COLO829 (cell line): ENCODE results near the gene FHOD3.

Experiments used
- DNase-seq: peaks from one replicate; pipeline ENCODE4 v3.0.0; 2012; ENCODE audit warnings: low spot score

FHOD3 gene

DNA sequence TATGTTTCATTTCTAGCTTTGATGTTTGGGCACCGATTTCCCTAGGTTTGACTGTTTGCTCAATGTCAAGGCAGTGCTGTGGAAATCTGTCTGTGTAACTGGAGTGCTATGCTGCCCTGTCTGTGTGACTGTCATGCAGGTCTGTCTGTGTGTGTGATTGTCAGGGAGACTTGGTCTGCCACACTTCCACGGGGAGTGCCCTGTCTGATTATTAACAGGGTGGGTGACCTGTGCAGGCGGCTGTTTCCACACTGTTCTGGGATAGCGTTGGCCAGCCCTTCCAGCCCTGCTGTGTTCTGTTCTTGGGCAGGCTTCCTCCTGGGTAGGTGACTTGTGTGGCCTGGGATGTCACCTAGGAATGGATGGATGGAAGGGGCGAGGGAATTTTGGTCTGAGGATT, 85.3 kb downstream of the FHOD3 start:
- no peak for DNase-seq

GRCh38 chr18:36386150-36386920, 88.8 kb downstream of the FHOD3 start:
- no peak for DNase-seq

DNA sequence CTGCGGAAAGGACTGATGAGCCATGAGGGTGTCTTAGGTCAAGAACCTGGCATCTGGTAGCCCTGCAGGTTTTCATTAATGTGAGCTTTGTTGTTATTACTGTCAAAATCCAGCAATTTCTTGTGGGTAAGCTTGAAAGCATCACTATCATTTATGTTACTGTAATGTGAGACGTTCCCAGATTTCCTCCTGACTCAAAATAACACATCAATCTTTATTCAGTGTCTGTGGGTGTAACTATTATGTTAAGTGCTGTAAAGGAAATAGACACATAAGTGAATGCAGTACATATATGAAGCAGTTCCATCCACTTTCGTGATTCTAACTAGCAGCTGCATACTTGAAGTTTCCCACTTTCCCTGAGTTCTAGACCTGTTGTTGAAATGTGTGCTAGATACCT, 89.8 kb downstream of the FHOD3 start:
- peak; percentile 4 for DNase-seq

DNA sequence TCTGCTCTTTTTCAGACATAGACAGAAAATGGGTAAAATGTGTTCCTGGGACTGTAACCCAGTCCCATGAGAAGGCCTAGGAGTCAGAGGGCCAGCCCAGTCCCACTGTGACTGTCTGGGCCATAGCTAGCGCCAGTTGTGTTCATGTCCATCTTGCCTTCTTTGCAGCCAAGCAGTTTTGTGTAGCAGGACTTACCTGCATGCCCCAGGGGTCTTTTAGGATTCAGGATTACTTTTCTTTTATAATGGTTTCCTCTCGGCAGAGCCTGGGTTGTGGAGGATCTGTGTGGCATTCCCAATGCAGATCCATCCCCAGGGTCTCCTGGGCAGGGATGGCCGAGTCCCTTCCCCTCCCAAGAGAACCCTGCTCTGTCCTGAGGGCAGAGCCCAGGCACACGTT, 90.8 kb downstream of the FHOD3 start:
- DNase-seq = no peak

- no peak for DNase-seq
Observed at GRCh38 chr18:36389027-36389426, 91.5 kb downstream of the FHOD3 start.

DNA sequence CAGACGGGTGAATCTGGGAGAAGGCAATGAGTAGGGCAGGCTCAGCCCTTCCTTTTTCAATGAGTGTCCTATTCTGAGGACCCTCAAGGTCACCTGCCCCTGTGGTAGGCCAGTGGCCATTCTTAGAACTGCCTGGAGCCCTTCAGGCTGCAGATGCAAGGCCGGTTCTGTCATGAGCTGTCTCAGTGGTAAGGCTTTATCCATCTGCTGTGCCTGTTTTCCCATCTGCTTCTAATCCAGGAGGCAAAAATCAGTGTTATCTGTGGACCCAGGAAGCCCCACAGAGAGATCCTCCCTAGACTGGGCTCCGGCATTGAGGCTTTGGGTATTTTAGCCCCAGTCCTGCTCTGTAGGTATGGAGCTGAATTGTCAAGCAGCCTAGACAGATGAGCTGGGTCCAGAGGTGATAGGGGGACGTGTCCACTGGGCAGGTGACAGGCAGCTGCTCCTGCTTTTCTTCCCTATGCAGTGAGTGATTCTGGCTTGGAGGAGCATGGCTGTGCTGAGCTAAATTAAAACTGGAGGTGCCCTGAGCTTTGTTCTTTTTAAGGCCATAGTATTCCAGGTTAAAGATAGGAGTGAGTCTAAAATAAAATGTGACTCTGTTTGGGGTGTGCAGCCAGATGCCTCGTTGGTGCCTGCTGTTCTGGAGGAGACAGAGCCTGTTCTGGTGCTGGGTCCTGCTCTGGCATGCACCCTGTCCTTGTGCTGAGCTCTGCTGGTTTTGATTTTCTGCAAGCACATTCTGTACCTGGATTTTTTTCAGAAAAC, 92.5 kb downstream of the FHOD3 start:
- no peak for DNase-seq

GRCh38 chr18:36391426-36392145, 94.1 kb downstream of the FHOD3 start:
- DNase-seq = no peak

DNA sequence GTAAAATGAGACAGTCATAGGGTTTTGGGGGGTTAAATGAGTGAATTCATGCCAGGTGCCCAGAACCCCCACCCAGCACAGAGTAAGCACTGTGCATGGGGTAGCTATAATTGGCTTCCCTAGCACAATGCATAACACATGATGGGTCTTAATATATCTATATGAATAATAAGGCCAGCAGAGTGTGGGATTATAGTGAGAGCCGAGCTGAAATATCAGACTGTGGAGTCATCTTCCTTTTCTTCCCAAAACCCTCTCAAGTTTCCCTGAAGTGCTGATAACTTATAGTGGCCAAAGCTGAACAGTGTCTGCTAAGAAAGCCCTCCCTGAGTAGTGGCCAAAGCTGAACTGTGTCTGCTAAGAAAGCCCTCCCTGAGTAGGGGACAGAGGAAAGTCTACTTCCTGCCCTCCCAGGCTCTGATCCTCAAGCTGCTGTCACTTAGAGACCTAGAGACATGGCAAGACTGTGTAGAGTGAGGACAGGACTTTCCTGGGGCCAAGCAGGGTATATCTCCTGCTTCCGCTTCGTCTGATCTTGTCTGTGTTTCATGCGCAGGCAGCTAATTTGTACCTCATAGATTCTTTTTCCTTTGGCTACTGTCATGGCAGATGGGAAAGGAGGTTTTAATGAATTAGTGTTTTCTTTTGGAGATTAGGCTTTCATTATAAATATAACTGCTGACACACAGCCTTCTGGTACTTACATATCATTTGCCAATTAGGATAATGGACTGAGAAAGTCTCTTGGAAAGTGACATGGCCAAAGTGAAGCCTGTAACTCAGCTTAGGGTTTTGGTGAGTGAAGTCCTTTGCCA, 94.9 kb downstream of the FHOD3 start:
- no peak for DNase-seq

DNA sequence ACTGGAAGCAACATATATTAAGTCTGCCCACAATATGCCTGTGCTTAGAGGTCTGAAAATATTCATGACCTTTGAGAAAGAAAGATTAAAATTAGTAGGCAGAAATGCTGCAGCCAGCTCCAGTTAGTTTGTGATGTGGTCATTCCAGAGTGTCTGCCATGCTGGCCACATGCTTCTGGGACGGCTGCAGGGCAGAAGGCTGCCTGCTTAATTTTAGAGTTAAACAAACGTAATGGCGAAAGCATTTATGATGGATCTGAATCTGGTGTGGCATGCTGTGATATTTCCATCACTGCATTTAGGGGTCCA, 95.4 kb downstream of the FHOD3 start:
- no peak for DNase-seq

GRCh38 chr18:36394486-36394885, 97.0 kb downstream of the FHOD3 start:
- no peak for DNase-seq

GRCh38 chr18:36396190-36396589, 98.7 kb downstream of the FHOD3 start:
- no peak for DNase-seq

DNA sequence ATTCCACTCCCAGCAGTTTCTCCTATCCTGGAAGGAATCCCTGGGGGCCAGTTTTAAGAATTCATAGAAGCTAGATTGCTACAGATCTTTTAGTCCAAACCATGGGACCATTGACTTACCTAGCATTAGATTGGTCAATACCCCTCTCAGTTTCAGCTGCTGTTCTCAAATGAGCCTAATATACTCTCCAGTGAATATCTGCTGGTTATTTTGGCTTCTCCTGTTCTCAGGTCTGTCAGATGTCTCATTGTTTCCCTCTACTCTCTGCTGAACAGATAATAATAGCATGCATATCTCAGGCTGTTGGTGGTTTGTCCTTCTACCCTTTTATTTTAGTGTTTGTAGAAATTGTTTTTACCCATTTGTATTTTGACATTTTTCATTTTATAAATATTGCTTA, 99.5 kb downstream of the FHOD3 start:
- no peak for DNase-seq

DNA sequence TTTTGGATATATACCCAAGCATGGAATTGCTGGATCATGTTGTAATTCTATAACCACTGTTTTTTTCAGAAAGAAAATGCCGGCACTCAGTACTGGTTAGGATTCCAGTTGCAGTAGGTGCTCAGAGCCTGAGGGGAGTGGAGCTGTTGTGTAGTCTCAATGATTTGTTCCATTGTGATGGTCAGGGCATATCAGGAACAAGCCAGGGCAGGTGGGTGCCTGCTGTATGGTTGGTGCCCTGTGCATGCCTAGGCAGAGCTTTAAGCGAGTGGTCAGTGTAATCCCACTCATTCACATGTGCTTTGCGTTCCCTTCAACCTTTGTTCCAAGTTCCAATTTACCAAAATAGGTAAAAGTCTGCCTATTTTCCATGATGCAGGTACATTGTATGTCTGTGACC, 100.9 kb downstream of the FHOD3 start:
- no peak for DNase-seq

DNA sequence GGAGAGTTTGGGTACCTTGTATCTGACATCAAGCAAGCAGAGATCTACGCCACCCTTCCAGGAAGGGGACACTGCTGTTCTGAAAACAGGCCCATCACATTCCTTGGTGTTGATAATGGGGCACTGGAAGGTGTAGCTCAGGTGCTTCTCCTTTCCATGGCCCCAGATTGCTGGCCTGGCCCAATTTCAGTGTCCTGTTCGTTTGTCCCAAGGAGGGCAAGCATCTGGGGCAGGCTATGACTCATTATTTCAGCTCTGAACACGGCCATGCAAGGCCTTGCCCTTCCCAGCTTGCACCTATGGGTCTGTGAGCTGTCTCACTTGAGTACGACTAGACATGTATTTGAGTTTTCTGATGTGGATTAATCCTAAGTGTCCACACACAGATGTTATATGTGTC, 101.5 kb downstream of the FHOD3 start:
- DNase-seq = no peak

DNA sequence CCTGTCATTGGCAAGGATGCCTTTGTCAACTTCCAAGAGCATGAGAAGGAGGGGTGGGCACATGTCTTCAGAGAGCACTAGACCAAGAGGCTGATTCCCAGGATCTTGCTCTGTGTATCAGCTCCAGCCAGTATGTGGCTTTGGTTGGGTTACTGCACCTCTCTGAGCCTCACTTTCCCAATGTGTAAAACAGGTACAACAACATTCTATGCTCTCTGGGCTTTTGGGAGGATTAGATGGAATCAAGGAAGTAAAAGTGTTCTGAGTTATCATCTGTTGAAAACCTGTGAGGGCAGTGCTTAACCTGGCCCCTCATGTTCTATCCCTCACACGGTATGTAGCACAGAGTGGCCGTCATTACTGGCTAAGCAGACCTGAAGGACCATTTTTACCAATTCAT, 103.9 kb downstream of the FHOD3 start:
- no peak for DNase-seq

GRCh38 chr18:36402765-36403396, 105.4 kb downstream of the FHOD3 start:
- no peak for DNase-seq

DNA sequence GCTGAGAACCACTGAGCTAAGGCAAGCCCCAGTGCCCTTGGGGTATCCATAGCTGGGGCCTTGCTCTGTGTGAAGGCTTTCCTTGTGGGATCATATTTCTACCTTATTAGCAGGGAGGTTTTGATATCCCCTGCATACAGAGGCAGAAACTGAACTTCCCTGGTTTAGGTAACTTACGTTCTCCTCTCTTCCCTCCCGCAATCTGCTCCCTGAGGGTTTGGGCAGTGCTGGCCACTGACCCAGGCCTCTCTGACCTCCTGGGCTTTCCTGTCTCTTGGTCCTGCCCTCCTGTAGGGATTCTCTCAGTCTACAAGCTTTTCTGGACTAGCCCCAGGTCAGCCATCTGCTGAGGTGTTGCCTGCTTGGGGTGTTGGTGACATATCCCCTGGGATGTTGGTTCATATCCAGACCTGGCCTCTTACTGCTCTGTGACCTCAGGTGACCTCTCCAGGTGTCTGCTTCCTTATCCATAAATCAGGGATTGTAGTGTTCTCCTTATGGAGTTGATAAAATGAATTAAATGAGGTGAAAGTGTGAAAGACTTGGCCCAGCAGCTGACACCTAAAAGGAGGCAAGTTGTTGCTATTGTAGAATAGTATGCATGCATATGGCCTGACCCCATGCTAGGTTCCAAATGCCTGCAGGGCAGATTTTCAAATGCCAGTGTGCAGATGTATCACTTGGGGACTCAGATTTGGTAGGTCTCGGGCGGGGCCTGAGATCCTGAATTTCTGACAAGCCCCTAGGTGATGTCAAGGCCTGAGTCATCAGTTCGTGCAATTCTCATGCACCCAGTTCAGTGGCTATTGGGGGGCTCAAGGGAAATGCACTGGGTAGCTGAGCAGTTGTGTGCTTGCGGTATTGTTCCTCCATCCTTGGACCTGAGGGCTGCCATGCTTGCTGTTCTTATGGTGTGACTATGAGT, 106.6 kb downstream of the FHOD3 start:
- DNase-seq = no peak

DNA sequence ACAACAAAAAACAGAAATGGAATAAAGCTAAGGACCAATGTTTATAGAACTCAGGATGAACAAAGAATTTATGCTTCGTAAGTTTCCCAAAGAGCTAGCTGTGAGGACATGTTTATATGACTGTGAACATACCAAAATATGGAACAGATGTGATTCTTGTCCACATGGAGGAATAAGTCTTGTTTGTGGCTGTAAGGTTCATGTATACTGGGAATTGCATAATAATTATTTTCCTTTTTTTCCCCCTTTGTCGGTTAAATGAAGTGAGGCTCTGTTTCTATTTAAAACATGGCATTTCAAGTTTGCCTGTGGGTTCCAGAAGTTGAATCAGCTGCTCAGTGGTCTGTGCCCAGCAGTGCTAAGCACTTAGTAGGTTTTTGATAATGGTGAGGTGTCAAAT, 108.1 kb downstream of the FHOD3 start:
- DNase-seq = no peak

DNA sequence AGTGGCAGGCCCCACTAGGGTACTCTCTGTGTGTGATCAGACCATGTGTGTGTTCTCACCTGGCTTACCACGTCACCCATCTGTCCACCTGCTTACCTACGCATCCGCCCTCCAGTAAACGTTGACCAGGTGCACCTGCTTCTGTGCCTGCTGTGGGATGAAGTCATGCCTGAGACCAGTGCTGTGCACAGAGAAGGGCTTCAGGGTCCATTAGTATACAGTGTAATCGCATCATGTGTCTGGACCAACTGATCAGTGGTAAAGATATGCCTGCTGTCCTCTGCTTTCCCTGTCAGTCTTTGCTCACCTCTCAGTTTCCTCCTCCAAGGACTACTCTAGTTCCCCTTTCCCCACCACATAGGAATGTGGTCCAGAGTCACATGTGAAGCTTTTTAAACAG, 109.3 kb downstream of the FHOD3 start:
- no peak for DNase-seq

- no peak for DNase-seq
Observed at GRCh38 chr18:36408606-36409005, 111.1 kb downstream of the FHOD3 start.

GRCh38 chr18:36409779-36410178, 112.3 kb downstream of the FHOD3 start:
- no peak for DNase-seq
